Measurements from ENCODE around the gene CCDC88A. TPM values are rescaled to one million over a fixed set of nuclear protein-coding genes. Genes with fewer than 3 reads are reported as not detected.
"Not testable (repeated sequence)": the region's sequence is repeated elsewhere in the genome, so short reads cannot be mapped to it uniquely, and the experiment has no call there.

Gene CCDC88A
- total RNA-seq, 2 experiments from 2014 or later, result 109 to 110 TPM

DNA sequence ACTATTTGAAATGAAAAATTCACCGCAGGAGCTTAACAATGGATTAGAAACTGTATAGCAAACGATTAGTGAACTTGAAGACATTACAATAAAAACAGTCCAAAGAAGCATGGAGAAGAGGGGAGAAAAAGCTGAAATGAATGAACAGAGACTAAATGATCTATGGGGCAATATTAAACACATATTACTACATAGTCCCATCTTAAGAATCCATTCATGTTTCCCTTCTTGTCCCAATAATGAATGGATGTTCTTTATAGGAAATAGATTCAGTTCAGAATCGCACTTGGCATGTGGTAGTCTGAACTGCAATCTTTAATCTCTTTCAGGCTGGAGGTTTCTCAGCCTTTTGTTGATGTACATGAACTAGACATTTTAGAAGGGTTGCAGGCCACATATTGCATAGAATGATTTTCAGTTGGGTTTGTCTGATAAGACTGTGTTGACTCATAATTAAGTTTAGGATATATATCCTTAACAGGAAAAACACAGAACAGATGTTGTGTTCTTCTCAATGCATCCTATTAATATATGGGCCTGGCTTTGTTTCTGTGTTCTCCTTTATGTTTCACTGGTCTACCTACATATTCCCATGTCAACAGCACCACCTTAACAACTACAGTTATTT lies 27.9 kb downstream of the CCDC88A start:
- H3K4me1 ChIP-seq (ENCODE audit: insufficient read depth, low read length, poor library complexity, severe bottlenecking), result peaks cover 3% of the 10 kb centered on the region
- H4K20me1 ChIP-seq (ENCODE audit: insufficient read depth, low read length), result no peaks in the 10 kb centered on the region
- no peak for TF ChIP-seq EZH2phosphoT487 (IDR thresholded peaks at IDR 0.05; ENCODE audit: borderline replicate concordance, low read depth, low read length)
- TF ChIP-seq, protein P1, sequence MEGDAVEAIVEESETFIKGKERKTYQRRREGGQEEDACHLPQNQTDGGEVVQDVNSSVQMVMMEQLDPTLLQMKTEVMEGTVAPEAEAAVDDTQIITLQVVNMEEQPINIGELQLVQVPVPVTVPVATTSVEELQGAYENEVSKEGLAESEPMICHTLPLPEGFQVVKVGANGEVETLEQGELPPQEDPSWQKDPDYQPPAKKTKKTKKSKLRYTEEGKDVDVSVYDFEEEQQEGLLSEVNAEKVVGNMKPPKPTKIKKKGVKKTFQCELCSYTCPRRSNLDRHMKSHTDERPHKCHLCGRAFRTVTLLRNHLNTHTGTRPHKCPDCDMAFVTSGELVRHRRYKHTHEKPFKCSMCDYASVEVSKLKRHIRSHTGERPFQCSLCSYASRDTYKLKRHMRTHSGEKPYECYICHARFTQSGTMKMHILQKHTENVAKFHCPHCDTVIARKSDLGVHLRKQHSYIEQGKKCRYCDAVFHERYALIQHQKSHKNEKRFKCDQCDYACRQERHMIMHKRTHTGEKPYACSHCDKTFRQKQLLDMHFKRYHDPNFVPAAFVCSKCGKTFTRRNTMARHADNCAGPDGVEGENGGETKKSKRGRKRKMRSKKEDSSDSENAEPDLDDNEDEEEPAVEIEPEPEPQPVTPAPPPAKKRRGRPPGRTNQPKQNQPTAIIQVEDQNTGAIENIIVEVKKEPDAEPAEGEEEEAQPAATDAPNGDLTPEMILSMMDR (conservative IDR thresholded peaks at IDR 0.05; ENCODE audit: low read length), result no peak
- no TSS peak for BruUV-seq (replicated peaks)
- peaks cover 23% of the 10 kb centered on the region for H3K36me3 ChIP-seq (ENCODE audit: insufficient read depth, low read length)
- H3K9me2 ChIP-seq (ENCODE audit: insufficient read depth, low read length), result no peaks in the 10 kb centered on the region
- ChIA-PET POLR2A (interaction anchor here (0.6 to 1.4 kb wide), 4 partner anchors 8 to 55 kb away, joined by 3 to 6 read pairs (median 4); no protein-coding TSS in a partner anchor), CTCF (ENCODE audit: unreplicated experiment) (no interaction called here)
- no peak overlapping the region for H3K4me2 ChIP-seq (ENCODE audit: low read length)
- H2AFZ ChIP-seq (ENCODE audit: low read length), result no peak overlapping the region
- H3K27ac ChIP-seq (ENCODE audit: low read depth, low read length, poor library complexity, severe bottlenecking), result no peak overlapping the region
- no peak overlapping the region for H3K4me3 ChIP-seq (ENCODE audit: low read depth, low read length, poor library complexity, severe bottlenecking)
- H3K9me3 ChIP-seq (ENCODE audit: low read length), result no peaks in the 10 kb centered on the region
- no peak for DNase-seq (ENCODE audit: low spot score)
- peaks cover 20% of the 10 kb centered on the region; the same call in 1 of the 2 replicates for H3K79me2 ChIP-seq (ENCODE audit: insufficient read depth, low read depth, low read length)
- intact Hi-C loops (cut with micrococcal nuclease; ENCODE audit: unreplicated experiment), result no loop called here

DNA sequence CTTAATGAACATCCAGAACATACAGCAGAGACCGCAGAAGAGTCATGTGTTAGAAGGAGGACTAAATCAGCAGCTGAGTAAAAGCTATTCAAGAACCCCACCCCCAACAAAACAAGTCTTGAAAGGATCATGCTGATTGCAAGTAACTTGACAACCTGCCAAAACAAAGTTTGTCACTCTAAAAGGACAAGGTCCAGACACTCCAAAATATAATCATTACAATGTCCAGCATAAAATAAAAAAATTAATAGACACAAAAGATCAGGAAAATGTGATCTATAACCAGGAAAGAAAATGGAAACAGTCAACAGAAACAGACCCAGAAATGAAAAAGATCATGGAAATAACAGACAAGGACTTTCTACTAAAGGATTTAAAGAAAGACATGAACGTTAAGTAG lies 28.5 kb downstream of the CCDC88A start:
- H3K4me2 ChIP-seq (ENCODE audit: low read length), result no peak overlapping the region
- H2AFZ ChIP-seq (ENCODE audit: low read length), result no peak overlapping the region
- H3K27ac ChIP-seq (ENCODE audit: low read depth, low read length, poor library complexity, severe bottlenecking), result no peak overlapping the region
- POLR2A ChIA-PET, result interaction anchor here (0.6 to 1.4 kb wide), 6 partner anchors 9 to 55 kb away, joined by 3 to 6 read pairs (median 4); no protein-coding TSS in a partner anchor
- intact Hi-C loops (cut with micrococcal nuclease; ENCODE audit: unreplicated experiment), result no loop called here
- H4K20me1 ChIP-seq (ENCODE audit: insufficient read depth, low read length), result no peaks in the 10 kb centered on the region
- CTCF ChIA-PET (ENCODE audit: unreplicated experiment), result no interaction called here
- H3K9me3 ChIP-seq (ENCODE audit: low read length), result no peaks in the 10 kb centered on the region
- H3K9me2 ChIP-seq (ENCODE audit: insufficient read depth, low read length), result no peaks in the 10 kb centered on the region
- no TSS peak for BruUV-seq (replicated peaks)
- TF ChIP-seq, protein P1 (conservative IDR thresholded peaks at IDR 0.05; ENCODE audit: low read length), result no peak
- no peak for TF ChIP-seq EZH2phosphoT487 (IDR thresholded peaks at IDR 0.05; ENCODE audit: borderline replicate concordance, low read depth, low read length)
- H3K4me3 ChIP-seq (ENCODE audit: low read depth, low read length, poor library complexity, severe bottlenecking), result no peak overlapping the region
- H3K4me1 ChIP-seq (ENCODE audit: insufficient read depth, low read length, poor library complexity, severe bottlenecking), result peaks cover 3% of the 10 kb centered on the region
- H3K79me2 ChIP-seq (ENCODE audit: insufficient read depth, low read depth, low read length), result peaks cover 20% of the 10 kb centered on the region; the same call in 1 of the 2 replicates
- H3K36me3 ChIP-seq (ENCODE audit: insufficient read depth, low read length), result peaks cover 20% of the 10 kb centered on the region
- DNase-seq (ENCODE audit: low spot score), result no peak

DNA sequence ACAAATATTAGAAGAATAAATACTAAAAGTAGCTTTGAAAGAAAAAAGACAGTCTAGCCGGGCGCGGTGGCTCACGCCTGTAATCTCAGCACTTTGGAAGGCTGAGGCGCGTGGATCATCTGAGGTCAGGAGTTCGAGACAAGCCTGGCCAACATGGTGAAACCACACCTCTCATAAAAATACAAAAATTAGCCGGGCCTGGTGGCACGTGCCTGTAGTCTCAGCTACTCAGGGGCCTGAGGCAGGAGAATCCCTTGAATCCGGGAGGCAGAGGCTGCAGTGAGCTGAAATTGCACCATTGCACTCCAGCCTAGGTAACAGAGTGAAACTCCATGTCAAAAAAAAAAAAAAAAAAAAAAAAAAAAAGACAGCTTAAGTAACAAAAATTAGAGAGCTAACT lies 34.1 kb downstream of the CCDC88A start:
- H3K79me2 ChIP-seq (ENCODE audit: insufficient read depth, low read depth, low read length), result peaks cover 18% of the 10 kb centered on the region; the same call in 1 of the 2 replicates
- CTCF ChIA-PET (ENCODE audit: unreplicated experiment); H3K4me3 ChIP-seq (ENCODE audit: low read depth, low read length, poor library complexity, severe bottlenecking); H2AFZ ChIP-seq (ENCODE audit: low read length); H3K4me2 ChIP-seq (ENCODE audit: low read length); H3K9me2 ChIP-seq (ENCODE audit: insufficient read depth, low read length); DNase-seq (ENCODE audit: low spot score); H3K27ac ChIP-seq (ENCODE audit: low read depth, low read length, poor library complexity, severe bottlenecking); intact Hi-C loops (cut with micrococcal nuclease; ENCODE audit: unreplicated experiment); H4K20me1 ChIP-seq (ENCODE audit: insufficient read depth, low read length); H3K4me1 ChIP-seq (ENCODE audit: insufficient read depth, low read length, poor library complexity, severe bottlenecking); H3K9me3 ChIP-seq (ENCODE audit: low read length); BruUV-seq (replicated peaks): not testable (repeated sequence)
- POLR2A ChIA-PET, result interaction anchor here (0.6 to 2.0 kb wide), 2 partner anchors 14 to 57 kb away, joined by 3 to 10 read pairs; no protein-coding TSS in a partner anchor
- peaks cover 33% of the 10 kb centered on the region for H3K36me3 ChIP-seq (ENCODE audit: insufficient read depth, low read length)
